Kidney tubule cell (primary cell): ENCODE data around the gene MIEF2.

Experiments used
- DNase-seq: peaks from one replicate; pipeline ENCODE4 v3.0.0-alpha.2; 2018; ENCODE audit warnings: low spot score

The MIEF2 gene

DNA sequence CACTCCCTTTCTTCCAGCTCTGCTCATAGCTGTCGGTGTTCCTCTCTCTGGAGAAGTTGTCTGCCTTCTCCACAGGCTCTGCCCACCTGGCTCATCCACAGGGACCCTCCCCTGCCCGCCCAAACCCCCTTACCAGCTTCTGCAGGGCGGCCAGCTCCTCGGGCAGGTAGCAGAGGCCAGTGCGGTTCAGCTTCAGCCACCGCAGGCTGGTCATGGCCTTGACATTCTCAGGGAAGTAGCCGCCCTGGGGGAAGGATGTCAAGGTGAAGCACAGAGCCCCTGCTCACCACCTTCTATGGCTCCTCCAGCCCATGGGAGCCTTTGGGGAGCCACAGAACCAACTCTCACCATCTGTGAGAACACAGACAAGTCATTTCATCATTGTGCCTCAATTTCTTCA lies 3.7 kb upstream of the MIEF2 start:
- DNase-seq, result no peak

DNA sequence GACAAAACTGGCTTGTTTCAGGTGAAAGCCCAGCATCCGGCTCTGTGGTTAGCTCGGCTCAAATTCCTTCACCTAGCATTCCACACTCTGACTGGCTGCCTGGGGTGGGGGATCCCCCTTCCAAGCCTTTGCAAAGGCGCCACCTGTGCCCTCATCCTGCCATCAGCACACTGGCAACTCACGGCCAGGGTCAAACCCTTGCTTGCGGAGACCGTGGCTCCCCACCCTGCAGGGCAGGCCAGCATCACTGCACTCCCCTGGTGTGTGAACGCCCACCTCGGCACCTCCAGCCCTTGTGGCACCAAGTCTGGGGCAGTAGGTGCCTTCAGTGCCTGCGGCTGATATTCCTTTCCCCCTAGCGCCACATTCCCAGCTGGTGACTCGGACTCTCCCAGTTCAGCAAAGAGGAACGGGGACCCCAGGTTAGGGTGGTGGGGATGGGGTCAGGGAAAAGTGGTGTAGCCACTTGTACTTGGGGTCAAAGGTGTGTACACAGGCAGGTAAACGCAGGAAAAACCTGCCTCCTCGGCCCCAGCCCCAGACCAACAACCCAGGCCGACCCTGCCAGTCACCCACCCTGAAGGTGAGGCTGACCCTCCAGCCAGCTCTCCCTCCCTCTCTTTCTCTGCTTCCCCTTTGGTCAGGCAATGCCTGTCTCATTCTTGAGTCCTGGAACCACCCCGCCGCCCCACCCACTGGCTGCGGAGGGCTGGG lies 3.0 kb upstream of the MIEF2 start:
- DNase-seq, result peak; percentile 92

DNA sequence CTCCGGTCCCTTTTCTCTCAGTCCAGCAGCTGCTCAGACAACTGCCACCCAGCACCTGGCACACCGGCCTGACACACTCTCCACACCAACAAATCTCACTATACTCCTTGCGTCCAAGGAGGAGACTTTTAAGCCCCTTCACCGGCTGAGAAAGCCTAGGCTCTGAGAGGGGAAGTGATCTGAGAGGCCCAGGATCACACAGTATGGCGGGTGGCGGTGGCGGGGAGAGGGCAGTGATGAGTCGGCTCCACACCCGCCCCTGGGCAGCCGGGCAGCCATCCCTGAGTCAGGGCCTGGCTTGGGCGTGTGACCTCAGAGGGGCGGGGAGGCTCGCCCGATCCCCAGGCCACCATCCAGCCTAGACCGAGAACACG lies 2.5 kb upstream of the MIEF2 start:
- DNase-seq, result peak; percentile 90

DNA sequence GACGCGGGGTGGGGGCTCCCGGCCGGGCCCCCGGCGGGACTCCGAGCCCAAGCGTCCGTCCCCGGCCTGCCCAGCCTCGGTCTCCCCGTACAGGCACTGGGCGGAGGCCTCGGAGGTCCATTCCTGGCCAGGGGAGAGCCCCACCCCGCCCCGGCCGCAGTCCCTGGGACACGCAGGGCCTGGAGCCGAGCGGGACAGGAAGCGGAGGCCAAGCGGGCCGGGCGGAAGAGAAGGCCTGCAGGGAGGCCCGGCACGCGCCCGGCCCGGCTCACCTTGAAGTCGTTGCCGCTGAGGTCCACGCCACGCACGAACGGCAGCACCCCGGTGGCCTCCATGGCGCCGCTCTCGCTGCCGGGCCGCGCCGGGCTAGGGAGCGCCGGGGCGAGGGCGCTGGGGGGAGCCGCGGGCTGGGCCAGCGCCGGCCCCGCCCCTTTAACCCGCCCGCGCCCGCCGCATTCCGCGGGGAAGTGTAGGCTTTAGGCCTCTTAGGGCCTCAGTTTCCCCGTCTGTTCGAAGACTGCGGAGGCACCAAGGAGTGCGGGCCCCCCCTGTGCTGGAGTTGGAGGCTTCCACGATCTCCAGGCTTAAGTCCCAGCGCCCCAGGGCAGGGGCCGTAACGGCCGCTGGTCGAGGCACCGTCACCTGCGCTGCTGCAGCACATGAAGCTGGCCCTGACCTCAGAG lies 2.0 kb upstream of the MIEF2 start, which contains the start of gene FLII:
TSS of gene FLII (minus strand) at position 383 of the 683 bp plus-strand sequence. CDS start at position 335, 48 bp downstream.
- peak; percentile 62 for DNase-seq

DNA sequence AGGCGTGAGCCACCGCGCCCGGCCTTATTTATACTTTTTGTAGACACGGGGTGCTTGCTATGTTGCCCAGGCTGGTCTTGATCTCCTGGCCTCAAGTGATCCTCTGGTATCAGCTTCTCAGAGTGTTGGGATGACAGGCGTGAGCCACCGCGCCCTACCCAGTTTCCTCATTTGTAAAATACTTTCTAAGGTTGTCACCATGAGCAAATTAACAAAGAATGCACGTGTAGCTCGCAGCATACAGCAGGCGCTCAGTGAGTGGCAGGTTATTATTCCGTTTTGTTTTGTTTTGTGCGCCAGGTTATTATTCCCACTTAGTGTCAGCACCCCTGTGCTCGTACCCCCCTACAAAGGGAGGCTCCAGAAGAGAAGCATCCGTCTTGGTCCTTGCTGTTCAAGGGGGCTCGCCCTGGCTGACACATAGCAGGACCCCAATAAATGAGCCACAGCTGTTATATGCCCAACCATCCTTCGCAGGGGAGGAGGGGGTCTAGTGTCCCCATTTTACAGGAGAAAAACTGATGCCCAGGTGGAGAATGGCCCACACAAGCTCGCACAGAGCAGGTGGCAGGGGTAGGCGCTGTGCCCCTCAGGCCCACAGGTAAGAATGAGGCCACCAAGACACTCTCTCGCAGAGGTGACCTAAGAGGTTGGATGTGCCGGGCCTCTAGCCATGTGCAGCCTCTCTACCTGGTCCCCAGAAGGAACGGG lies 686 bp upstream of the MIEF2 start:
- peak; percentile 94 for DNase-seq

DNA sequence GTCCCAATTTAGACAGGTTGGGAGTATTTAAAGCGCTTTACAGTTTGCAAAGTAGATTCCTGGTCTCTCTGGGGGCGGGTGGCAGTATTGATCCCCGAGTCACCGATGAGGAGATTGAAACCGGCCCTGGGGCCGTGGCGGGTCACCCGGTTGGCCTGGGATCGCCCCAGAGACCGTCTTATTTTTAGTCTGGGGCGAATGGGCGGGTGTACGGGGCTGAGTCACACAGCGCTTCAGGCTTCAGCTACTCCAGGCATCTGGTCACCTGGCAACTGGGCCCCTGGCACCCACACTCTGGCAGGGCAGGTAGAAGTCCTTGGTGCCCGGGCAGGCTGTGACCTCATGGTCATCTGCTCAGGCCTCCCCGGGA lies 669 bp downstream of the MIEF2 start:
- DNase-seq, result peak; percentile 97

DNA sequence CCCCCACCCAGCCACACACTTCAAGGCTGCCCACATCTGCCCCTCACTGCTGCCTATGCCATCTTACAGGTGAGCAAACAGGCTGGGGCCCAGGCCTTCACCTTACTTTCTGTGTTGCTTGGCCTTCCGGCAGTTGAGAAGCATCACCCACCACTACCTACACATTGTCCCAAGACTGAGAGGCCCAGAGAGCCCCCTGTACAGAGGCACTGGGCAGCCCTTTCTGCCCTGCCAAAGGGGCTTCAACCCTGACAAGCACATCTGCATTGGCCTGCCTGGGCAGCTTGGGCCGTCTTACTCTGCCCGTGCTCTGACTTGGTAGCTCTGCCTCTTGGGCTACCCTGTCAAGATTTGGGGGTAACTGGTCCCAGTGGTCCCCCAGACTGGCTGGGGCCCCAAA lies 1.2 kb downstream of the MIEF2 start:
- no peak for DNase-seq

DNA sequence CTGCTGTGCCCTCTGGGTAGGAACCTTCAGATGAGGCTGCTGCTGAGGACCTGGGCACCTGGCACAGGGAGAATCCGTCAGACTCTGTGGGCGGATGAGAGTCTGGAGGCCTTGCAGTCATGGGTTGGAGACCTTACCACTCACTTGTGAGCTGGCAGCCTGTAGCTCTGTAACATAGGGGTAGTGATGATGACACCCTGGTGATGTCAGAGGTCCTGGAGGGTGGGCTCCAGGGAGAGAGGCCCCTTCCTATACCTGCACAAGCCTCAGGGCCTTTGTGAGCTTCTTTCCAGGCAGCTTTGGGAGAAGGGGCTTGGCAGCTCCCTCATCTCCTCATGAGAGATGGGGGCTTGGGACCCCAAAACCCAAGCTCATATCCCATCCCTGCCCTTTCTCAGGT lies 1.6 kb downstream of the MIEF2 start:
- peak; percentile 49 for DNase-seq

DNA sequence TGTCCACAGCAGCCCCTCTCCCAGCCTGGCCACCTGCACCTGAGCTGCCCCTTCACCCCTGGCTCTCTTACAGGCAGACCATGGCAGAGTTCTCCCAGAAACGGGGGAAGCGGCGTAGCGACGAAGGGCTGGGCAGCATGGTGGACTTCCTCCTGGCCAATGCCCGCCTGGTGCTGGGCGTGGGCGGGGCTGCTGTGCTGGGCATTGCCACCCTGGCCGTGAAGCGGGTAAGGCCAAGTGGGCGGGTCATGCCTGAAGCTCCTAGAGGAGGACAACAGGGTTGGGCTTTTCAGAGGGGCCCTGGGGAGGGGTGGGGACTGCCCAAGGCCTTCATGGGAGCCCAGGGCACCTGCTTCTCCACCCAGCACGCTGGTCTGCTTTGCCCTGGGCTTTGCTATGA lies 2.2 kb downstream of the MIEF2 start:
- DNase-seq, result no peak

DNA sequence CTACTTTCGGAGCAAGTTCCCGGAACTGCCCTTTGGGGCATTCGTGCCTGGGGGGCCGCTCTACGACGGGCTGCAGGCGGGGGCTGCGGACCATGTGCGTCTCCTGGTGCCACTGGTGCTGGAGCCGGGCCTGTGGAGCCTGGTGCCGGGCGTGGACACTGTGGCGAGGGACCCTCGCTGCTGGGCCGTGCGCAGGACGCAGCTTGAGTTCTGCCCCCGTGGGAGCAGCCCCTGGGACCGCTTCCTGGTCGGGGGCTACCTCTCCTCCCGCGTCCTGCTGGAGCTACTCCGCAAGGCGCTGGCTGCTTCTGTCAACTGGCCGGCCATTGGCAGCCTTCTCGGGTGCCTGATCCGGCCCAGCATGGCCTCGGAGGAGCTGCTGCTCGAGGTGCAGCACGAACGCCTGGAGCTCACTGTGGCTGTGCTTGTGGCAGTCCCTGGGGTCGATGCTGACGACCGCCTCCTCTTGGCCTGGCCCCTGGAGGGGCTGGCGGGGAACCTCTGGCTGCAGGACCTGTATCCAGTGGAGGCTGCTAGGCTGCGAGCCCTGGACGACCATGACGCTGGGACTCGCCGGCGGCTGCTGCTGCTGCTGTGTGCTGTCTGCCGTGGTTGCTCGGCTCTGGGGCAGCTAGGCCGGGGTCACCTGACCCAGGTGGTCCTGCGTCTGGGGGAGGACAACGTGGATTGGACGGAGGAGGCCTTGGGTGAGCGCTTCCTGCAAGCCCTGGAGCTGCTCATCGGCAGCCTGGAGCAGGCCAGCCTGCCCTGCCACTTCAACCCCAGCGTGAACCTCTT lies 3.6 kb downstream of the MIEF2 start:
- no peak for DNase-seq

DNA sequence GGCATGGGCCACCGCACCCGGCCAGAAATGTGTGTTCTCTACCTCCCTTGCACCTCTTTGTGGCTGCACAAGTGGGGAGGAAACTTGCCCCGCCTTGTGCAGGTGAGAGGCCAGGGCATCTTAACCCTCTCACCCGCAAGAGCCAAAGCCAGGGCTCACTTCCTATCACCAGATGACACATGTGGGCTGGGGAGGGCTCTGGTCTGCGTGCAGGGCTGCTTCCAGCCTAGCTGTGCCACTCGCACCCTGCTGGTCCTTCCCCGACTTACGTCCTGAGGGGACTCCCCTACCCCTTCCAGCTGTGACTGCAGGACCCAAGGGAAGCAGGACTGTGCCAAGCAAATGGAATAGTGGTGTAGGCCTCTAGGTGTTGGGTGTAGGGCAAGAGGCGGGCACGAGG lies 6.9 kb downstream of the MIEF2 start:
- no peak for DNase-seq

DNA sequence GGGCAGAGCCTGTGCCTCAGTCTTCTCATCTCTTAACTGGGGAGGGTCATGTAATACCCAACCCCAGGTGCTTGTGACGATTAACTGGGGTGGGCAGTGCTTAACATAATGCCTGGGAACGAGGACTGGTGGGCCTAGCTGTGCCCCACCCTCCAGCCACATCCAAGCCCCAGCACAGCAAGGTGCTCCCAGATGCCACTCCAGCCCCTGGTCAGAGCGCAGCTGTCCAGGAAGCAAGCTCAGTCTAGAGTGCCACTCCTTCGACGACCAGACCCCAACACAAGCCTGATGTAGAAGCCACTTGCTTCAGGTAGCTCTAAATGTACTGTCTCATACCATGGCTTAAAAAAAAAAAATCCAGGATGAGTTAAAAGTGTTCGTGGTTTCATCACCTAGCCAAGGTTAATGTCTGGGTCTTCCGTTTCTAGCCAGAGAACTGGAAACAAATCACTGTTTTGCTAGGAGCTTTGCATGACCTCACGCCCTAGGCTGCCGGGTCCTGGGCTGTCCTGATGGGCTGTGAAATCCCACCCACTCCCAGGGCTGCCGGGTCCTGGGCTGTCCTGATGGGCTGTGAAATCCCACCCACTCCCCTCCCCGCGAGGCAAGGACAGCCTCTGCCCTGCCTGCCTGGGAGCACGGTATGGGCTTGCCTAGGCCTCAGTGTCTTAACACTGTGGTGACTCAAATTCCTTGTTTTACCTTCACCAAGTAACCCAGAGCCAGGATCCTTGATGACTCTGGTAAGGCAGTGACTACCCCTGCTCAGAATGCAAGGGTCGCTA lies 7.7 kb downstream of the MIEF2 start:
- peak; percentile 82 for DNase-seq

DNA sequence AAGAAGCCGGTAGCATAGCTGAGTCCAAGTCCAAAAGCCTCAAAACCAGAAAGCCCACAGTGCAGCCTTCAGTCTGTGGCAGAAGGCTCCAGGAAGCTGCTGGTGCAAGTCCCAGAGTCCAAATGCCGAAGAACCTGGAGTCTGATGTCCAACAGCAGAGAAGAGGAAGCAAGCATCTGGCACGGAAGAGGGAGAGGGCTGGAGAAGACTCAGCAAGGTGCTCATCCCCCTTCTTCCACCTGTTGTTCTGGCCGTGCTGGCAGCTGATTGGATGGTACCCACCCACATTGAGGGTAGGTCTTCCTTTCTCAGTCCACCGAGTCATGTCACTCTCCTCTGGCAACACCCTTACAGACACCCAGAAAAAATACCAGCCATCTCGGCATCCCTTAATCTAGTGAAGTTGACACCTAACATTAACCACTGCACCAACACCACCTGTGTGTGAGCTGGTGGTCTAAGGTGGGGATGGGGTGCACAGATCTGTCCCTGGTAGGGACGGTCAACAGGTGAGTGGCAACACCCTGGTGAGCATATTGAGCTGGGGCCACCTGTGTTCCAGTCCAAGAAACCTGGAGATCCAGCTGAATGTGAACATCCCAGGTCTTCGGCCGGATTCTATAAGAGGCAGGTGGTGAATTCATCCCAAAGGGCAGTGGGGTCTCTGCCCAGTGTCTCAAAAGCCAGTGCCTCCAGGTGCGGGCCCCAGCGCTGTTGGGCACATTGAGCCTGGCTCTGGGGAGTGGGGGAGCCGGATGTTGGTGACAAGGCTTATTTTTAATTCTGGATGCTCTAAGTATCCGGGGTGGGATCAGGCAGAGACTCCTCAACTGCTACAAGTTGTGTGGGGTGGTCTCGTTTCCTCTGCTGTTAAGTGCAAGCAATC lies 9.8 kb downstream of the MIEF2 start:
- no peak for DNase-seq

DNA sequence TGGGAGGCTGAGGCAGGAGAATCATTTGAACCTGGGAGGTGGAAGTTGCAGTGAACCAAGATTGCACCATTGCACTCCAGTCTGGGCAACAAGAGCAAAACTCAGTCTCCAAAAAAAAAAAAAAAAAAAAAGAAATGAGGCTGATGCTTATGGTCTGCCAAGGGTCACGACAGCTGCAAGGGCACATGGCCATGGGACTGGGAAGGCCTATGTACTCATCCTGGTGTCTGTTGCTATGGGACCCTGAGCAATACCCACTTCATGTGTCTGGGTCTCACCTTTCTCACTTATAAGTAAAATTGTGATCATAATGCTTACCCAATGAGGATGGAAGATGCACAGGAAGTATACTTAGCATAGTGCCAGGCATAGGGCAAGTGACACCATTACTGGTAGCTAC lies 16.6 kb downstream of the MIEF2 start:
- no peak for DNase-seq

DNA sequence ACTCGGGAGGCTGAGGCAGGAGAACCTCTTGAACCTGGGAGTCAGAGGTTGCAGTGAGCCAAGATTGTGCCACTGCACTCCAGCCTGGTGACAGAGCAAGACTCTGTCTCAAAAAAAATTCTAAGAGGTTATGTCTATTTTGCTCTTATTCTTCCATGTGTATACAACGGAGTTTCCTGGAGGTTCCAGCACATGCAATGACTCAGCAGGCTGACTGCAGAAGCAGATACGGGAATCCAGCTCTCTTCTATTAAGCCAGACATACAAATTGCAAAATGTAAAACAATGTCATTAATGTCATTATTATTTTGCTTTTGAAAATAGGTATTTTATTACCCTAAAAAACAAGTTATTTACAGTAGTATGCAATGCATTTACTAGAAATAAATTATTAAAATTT lies 18.4 kb downstream of the MIEF2 start:
- DNase-seq, result no peak

DNA sequence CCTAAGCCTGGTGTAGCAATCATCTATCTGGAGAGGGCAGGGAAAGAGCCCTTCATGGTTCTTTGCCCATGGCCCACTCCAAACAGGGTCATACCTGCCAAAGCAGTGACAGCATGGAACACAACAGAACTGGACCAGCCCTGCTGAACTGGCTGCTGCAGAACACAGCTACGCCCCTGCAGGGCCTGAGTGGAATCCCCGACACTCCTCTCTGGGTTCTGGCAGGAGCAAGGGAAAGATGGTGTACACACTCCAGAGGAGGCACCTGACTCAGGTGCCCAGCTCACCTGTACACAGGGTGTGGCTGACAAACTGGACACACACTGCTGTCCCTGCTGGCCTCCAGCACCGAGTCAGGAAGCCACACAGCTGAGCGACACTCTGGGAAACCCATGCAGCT lies 19.8 kb downstream of the MIEF2 start:
- no peak for DNase-seq

DNA sequence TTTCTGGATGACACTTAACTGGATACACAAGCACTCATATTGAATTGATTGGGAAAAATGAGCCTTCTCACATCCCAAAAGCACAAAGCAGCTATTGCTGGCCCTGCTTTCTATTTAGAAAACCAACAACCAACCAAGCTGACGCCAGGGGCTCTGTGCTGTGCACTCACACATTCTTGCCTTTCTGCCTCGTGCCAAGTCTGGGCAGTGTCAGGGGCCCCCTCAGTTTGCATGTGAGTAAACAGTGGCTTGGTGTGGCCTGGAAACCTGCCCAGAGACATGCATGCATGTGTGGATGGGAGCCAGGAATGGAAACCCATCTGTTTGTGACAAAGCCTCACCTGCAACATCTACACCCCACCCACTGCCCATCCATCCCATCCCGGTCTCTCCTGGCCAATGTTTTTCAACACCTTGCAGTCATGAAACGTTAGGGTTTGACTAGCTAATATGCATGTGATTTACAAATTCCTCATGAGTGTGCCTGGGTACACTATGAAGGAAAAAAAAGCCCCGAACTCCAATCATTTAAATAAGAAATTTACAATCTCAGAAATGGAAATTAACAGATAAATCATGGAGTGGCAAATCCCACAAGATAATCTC lies 20.4 kb downstream of the MIEF2 start:
- no peak for DNase-seq

DNA sequence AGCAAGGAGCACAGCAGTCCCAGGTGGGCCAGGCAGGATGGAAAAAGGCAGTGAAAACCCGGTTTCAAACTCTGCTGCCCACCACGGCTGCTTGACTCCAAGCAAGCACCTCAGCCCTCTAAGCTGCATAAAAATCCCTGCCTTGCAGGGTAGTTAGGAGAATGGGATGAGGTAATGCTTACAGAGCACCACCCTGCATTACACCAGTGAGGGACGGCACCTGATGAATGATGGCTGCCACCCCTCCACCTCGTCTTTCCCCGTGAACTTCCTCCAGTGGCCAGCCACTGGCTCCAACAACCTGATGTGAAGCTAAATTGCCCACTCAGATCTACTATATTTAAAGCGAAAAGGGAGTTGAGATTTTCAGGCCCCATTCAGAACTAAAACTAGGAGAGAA lies 21.3 kb downstream of the MIEF2 start:
- DNase-seq, result no peak

DNA sequence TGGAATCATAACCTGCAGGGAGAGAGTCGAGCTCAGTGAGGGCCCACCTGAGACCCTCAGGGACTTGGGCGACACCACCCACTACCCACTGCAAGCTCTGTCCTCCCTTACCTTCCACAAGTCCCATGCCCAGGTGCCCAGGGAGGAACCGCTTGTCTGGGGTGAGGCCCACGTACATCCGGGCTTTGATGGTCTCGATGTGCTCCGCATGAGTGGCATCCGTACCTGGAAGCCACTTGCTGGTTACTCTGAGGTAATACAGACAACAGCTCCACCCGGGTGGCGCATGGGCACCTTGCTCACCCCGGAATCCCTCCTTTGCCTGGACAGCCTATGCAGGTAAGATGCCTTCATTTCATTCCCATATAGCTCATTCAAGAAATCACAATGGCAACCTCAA lies 24.8 kb downstream of the MIEF2 start:
- DNase-seq, result no peak
